Heart right ventricle (tissue), 16 donors: ENCODE data around the gene STRIP2. TPM values are rescaled to one million over a fixed set of nuclear protein-coding genes. Genes with fewer than 3 reads are reported as not detected.
"Not testable (repeated sequence)": the region's sequence is repeated elsewhere in the genome, so short reads cannot be mapped to it uniquely, and the experiment has no call there.

ENCODE experiments used
- ATAC-seq, 8 donors: fragments of 200-7000 bp; cut with Tn5 transposase; one replicate each; pipeline ENCODE4 v1.9.1; 2020; ENCODE audit warnings: mild to moderate bottlenecking in 8 of 8, moderate library complexity in 8 of 8, moderate number of reproducible peaks in 1 of 8
- DNase-seq, 2 donors: peaks; one replicate each; pipeline ENCODE4 v3.0.0-alpha.2; 2020
- H3K27ac ChIP-seq, 10 donors: fragments of 200-600 bp; sonication (generic) in 2 of 10; one replicate each; pipeline versions ENCODE4 v1.5.0 to v1.8.0; 2020 to 2022; ENCODE audit warnings: mild to moderate bottlenecking in 3 of 10
- H3K27me3 ChIP-seq, 7 donors: fragments of 200-600 bp; one replicate each; pipeline ENCODE4 v1.8.0; 2021 to 2022; ENCODE audit warnings: mild to moderate bottlenecking in 2 of 7
- H3K36me3 ChIP-seq, 9 donors: fragments of 200-600 bp; sonication (generic) in 1 of 9; one replicate each; pipeline versions ENCODE4 v1.5.0 to v1.8.0; 2020 to 2022; ENCODE audit warnings: mild to moderate bottlenecking in 2 of 9
- H3K4me1 ChIP-seq, 9 donors: fragments of 200-600 bp; sonication (generic) in 1 of 9; one replicate each; pipeline versions ENCODE4 v1.5.0 to v1.8.0; 2020 to 2022; ENCODE audit warnings: mild to moderate bottlenecking in 4 of 9
- H3K4me3 ChIP-seq, 10 donors: fragments of 200-600 bp; sonication (generic) in 2 of 10; one replicate each; pipeline versions ENCODE4 v1.5.0 to v1.8.0; 2020 to 2022; ENCODE audit warnings: mild to moderate bottlenecking in 7 of 10, moderate library complexity in 2 of 10
- H3K9me3 ChIP-seq, 11 donors: fragments of 200-600 bp in 10 of 11; sonication (generic) in 2 of 11; one replicate each; pipeline versions ENCODE4 v1.5.0 to v1.8.0; 2013 to 2022; ENCODE audit warnings: mild to moderate bottlenecking in 2 of 11, control low read depth in 1 of 11, moderate library complexity in 1 of 11
- WGBS, 2 donors: extraction: QIAGEN DNeasy Blood & Tissue Kit; methylation state at CpG; one replicate each; pipeline ENCODE4 v1.1.7; 2013; ENCODE audit warnings: inconsistent platforms in 1 of 2; 5-methylcytosine and 5-hydroxymethylcytosine counted together
- intact Hi-C, 10 donors: fragments of 100-400 bp; cut with DNase I; formaldehyde crosslinking; loops; one replicate each; pipeline versions ENCODE4 v1.11.1 to v1.14.2; 2022
- polyA plus RNA-seq, 2 donors: library from polyadenylated mRNA; stranded (reverse); fragments of 200-250 nt; gene quantifications; one replicate each; pipeline ENCODE4 v1.2.3, GENCODE V29; 2013
- total RNA-seq, 10 donors: library from RNA; stranded (reverse); fragmentation: NEBNext Ultra II Directional in 3 of 10; extraction: Animal tissue kit (Norgen Biotek cat#: 25700) in 3 of 10; gene quantifications; one replicate each; pipeline versions ENCODE4 v1.2.1 to v1.2.4, GENCODE V29; 2021 to 2023
- TF ChIP-seq, protein P1 (sequence below), 9 donors: fragments of 200-600 bp; sonication (generic) in 2 of 9; IDR thresholded peaks; one replicate each; pipeline versions ENCODE4 v1.5.0 to v1.8.0; 2021 to 2022; ENCODE audit warnings: antibody characterized with exemption in 9 of 9, mild to moderate bottlenecking in 5 of 9, moderate library complexity in 1 of 9
- donor health status: Arrhythmogenic right ventricular cardiomyopathy.
- donor health status: ischemic (EF 13 %, LVEDD 7.1; RV severe dilation, severe dysfunction).
- donor health status: healthy with polysubstance abuse.
- donor health status: DM: no; HTN: yes; CAD: no.
- donor health status: DM: no; HTN: no; CAD: no.
- donor health status: ischemic (EF 25% LVEDD 6.9; RV normal size, moderate dysfunction).
- donor health status: ischemic (EF 25% LVEDD 5.7; RV mildly dilated, moderate dysfunction).
- donor health status: healthy.
- donor health status: DM: yes; HTN: yes; CAD: no.
- donor health status: Ischemic cardiomyopathy.
- donor health status: ischemic (EF 35%, LVEDD 5.7; RV mildly dilated, moderate dysfunction).
- donor health status: nonischemic (EF 11% LVEDD 7.7; RV severe dilation, severe dysfunction).
- donor health status: DM: yes; HTN: yes; CAD: no.
- donor health status: PGD.
- donor health status: ischemic (EF 29% LVEDD 5.4; RV normal size, mild dysfunction).
- donor health status: nonischemic (EF 23%, LVEDD 6.1; RV moderate dilation, normal function).

STRIP2 gene
- total and polyA plus RNA-seq, 12 donors: 10.6 to 36.9 (median 20.8) TPM

DNA sequence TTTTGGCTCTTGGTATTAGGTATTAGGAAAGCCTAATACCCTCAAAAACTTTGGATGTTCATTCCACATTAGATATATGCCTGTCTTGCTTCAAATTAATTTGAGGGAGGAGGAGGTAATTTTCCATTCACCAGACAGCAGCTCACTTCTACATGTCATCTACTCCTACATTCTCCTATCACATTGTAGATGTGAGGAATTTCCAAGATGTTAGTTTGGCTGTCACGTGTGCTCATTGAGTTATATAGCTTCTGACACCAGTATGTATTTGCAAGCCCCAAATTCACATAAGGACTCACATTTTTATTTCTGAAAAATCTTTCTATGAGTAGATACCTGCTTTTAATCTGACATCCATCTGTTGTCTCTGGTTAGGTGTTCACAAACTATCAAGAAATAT is 45.6 kb downstream of the STRIP2 start:
- WGBS, 2 donors: 74 to 78% methylated on average over 1 of the region's 1 CpG
- peaks cover 0 to 28% (median 0%) of the 10 kb centered on the region in 9 donors for H3K36me3 ChIP-seq
- TF ChIP-seq, protein P1, sequence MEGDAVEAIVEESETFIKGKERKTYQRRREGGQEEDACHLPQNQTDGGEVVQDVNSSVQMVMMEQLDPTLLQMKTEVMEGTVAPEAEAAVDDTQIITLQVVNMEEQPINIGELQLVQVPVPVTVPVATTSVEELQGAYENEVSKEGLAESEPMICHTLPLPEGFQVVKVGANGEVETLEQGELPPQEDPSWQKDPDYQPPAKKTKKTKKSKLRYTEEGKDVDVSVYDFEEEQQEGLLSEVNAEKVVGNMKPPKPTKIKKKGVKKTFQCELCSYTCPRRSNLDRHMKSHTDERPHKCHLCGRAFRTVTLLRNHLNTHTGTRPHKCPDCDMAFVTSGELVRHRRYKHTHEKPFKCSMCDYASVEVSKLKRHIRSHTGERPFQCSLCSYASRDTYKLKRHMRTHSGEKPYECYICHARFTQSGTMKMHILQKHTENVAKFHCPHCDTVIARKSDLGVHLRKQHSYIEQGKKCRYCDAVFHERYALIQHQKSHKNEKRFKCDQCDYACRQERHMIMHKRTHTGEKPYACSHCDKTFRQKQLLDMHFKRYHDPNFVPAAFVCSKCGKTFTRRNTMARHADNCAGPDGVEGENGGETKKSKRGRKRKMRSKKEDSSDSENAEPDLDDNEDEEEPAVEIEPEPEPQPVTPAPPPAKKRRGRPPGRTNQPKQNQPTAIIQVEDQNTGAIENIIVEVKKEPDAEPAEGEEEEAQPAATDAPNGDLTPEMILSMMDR (IDR thresholded peaks at IDR 0.05): no peak

DNA sequence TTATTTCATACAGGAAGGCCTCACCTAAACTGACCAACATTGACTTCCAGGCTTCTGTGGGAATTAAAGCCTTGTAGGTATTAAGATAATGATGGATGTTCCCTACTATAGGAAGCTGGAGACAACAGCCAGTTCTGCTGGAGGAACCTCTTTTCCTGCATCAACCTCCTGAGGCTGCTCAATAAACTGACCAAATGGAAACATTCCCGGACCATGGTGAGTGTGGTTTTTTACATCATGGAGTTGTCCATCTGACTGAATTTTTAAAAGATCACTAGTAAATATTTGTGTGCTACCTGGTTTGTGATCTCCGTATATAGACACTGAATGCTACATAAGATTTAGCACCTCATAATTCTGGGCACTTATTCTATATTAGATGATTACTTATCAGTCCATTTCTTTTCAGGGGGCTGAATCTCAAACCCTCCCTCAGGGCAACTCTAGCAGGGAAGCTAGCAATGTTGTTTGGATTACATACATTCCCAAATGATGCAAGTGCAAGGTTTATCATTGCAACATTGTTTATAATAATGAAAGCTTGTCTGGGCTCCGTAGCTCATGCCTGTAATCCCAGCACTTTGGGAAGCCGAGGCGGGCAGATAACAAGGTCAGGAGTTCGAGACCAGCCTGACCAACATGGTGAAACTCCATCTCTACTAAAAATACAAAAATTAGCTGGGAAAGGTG is 46.6 kb downstream of the STRIP2 start:
- no peaks in the 10 kb centered on the region for H3K4me1 ChIP-seq
- H3K27me3 ChIP-seq: no peaks in the 10 kb centered on the region
- intact Hi-C loops: loop anchor here in 3 of 10 donors (5.0 to 10.0 kb wide), 3 partner anchors 146 to 524 kb away; no protein-coding TSS in a partner anchor
- no peak overlapping the region for H3K27ac ChIP-seq
- no peak for ATAC-seq
- no peak overlapping the region for H3K4me3 ChIP-seq
- 93 to 95% methylated on average over 6 of the region's 6 CpGs for WGBS, 2 donors
- peaks cover 0 to 3% (median 0%) of the 10 kb centered on the region in 11 donors for H3K9me3 ChIP-seq
- TF ChIP-seq, protein P1 (IDR thresholded peaks at IDR 0.05): no peak
- DNase-seq: no peak
- peaks cover 0 to 38% (median 0%) of the 10 kb centered on the region in 9 donors for H3K36me3 ChIP-seq

More for the DNA sequence above, 45.6 kb downstream of the STRIP2 start:
- DNase-seq (no peak), ATAC-seq (no peak)
- intact Hi-C loops: loop anchor here in 6 of 10 donors (5.0 to 10.0 kb wide), 6 partner anchors 147 to 525 kb away; partner anchors contain the start of gene AHCYL2 (in 1 of the 6)
- no peak overlapping the region for H3K27ac ChIP-seq
- no peaks in the 10 kb centered on the region for H3K4me1 ChIP-seq
- no peaks in the 10 kb centered on the region for H3K27me3 ChIP-seq
- H3K9me3 ChIP-seq: peaks cover 0 to 3% (median 0%) of the 10 kb centered on the region in 11 donors
- H3K4me3 ChIP-seq: no peak overlapping the region

DNA sequence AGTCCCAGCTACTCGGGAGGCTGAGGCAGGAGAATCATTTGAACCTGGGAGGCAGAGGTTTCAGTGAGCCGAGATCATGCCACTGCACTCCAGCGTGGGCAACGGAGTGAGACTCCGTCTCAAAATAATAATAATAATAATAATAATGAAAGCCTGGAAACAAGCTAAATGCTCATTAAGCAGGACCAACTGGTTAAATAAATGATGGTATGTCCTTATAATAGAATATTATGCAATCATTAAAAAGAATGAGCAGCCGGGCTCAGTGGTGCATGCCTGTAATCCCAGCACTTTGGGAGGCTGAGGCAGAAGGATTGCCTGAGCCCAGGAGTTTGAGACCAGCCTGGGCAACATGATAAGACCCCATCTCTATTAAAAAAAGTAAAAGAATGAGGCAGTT is 47.1 kb downstream of the STRIP2 start:
- H3K36me3 ChIP-seq: peaks cover 0 to 39% (median 0%) of the 10 kb centered on the region in 9 donors
- not testable (repeated sequence) for H3K9me3 ChIP-seq, ATAC-seq, H3K27ac ChIP-seq, DNase-seq, H3K4me3 ChIP-seq, H3K27me3 ChIP-seq, H3K4me1 ChIP-seq
- intact Hi-C loops: loop anchor here in 3 of 10 donors (5.0 to 10.0 kb wide), 3 partner anchors 146 to 523 kb away; no protein-coding TSS in a partner anchor
- WGBS, 2 donors: 98% methylated on average over 6 of the region's 6 CpGs

DNA sequence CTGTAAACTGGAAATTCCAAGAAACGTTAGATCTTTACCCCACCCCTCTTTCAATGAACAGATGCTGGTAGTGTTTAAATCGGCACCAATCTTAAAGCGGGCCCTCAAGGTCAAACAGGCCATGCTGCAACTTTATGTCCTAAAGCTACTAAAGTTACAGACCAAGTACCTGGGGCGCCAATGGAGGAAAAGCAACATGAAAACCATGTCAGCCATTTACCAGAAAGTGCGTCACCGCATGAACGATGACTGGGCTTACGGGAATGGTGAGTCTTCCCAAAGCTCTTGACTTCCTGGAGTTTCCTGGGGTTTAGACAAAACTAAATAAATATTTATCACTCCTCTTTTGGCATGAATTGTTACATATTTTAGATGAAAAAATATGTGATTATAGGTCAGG is 48.5 kb downstream of the STRIP2 start:
- ATAC-seq (no peak), DNase-seq (no peak)
- Histone ChIP-seq H3K27ac (no peak overlapping the region), H3K27me3 (no peaks in the 10 kb centered on the region), H3K4me1 (no peaks in the 10 kb centered on the region), H3K4me3 (no peak overlapping the region), H3K9me3 (peaks cover 0 to 3% (median 0%) of the 10 kb centered on the region in 11 donors), H3K36me3 (peaks cover 0 to 39% (median 0%) of the 10 kb centered on the region in 9 donors)
- TF ChIP-seq, protein P1 (IDR thresholded peaks at IDR 0.05): no peak
- intact Hi-C loops: loop anchor here in 3 of 10 donors (5.0 to 10.0 kb wide), 3 partner anchors 145 to 522 kb away; no protein-coding TSS in a partner anchor
- WGBS, 2 donors: 92 to 95% methylated on average over 8 of the region's 8 CpGs
